Subcutaneous adipose tissue (tissue), 4 donors: Measurements from ENCODE around the gene NFATC1. TPM values are rescaled to one million over a fixed set of nuclear protein-coding genes. Genes with fewer than 3 reads are reported as not detected.

Experiments
- total RNA-seq, 4 donors: library from RNA; depleted of rRNA; stranded (reverse); fragments of >200 nt; gene quantifications; one replicate each; pipeline ENCODE4 v1.1.0, GENCODE V29; 2016
- TF ChIP-seq, protein P1 (sequence below): fragments of 450-650 bp; IDR thresholded peaks from one replicate; pipeline ENCODE4 v1.5.1; 2016; ENCODE audit warnings: low read depth, mild to moderate bottlenecking, control low read depth, antibody characterized with exemption, moderate library complexity

Gene NFATC1
- total RNA-seq, 4 donors from 2014 or later: 9.8 to 17.2 (median 11.5) TPM

DNA sequence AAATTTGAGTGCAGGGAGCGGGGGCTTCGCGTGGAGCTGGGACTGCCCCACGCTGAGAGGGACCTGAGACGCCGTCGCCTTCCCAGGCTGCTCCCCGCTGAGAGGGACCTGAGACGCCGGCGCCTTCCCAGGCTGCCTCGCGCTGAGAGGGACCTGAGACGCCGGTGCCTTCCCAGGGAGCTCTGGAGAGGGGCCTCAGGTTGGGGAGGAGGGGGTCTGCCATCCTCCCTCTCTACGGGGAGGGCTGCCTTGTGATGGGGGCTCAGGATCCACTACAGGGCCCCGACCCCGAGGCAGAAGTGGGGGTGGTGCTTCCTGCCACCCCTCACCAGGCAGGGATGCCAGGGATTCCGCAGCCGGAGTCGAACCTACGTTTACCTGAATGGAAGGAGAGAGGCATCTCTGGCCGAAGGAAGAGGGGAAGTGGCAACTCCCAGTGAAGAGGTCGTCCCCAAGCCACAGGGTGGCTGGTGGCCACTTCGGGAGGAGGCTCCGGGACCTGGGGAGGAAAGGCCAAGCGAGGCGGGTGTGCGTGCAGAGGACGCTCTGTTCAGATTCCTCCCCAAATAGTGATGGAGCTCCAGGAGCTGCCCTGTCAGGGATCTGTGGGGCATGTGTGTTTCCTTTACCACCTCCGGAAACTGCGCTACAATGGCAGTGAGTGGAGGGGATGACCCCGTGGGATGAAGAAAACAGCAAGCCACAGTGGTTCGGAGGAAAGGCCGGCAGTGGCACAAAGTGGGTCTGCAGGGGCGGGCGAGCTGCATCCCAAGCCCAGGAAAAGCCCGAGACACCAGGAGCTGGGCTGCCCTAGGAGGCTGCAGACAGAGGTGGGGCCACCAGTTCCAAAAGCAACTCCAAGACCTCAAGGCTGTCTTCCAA, 175.7 kb downstream of the NFATC1 start:
- TF ChIP-seq, protein P1, sequence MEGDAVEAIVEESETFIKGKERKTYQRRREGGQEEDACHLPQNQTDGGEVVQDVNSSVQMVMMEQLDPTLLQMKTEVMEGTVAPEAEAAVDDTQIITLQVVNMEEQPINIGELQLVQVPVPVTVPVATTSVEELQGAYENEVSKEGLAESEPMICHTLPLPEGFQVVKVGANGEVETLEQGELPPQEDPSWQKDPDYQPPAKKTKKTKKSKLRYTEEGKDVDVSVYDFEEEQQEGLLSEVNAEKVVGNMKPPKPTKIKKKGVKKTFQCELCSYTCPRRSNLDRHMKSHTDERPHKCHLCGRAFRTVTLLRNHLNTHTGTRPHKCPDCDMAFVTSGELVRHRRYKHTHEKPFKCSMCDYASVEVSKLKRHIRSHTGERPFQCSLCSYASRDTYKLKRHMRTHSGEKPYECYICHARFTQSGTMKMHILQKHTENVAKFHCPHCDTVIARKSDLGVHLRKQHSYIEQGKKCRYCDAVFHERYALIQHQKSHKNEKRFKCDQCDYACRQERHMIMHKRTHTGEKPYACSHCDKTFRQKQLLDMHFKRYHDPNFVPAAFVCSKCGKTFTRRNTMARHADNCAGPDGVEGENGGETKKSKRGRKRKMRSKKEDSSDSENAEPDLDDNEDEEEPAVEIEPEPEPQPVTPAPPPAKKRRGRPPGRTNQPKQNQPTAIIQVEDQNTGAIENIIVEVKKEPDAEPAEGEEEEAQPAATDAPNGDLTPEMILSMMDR: no peak

DNA sequence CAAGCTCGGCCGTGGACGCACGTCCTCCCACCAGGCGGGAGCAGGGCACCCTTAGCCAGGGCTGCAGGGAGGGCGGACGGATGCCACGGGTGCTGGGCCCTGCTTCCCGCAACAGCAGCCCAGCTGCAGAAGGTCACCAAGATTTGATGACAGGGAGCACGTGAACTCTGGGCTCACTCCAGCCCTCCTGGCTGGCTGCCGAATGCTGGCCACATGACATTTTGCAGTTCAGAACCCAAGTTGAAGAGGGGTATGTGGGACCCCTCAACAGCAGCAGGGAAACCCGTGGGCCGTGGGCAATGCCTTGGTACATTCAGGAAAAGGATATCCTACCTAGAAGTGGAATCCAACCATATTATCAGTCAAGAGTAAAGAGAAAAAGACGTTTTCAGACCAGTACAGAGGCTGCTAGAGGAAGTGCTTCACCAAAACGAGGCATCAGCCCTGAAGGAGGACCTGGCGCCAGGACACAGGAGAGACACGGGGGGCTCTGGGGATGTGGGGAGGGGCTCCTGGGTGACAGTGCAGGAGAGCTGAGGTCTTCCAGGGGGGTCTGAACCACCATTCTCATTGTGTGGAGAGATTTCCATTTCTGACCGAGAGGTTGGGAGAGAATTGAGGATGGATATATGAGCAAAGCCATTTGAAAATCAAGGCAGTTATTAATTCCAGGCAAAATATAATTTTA, 176.5 kb downstream of the NFATC1 start:
- TF ChIP-seq, protein P1: no peak

DNA sequence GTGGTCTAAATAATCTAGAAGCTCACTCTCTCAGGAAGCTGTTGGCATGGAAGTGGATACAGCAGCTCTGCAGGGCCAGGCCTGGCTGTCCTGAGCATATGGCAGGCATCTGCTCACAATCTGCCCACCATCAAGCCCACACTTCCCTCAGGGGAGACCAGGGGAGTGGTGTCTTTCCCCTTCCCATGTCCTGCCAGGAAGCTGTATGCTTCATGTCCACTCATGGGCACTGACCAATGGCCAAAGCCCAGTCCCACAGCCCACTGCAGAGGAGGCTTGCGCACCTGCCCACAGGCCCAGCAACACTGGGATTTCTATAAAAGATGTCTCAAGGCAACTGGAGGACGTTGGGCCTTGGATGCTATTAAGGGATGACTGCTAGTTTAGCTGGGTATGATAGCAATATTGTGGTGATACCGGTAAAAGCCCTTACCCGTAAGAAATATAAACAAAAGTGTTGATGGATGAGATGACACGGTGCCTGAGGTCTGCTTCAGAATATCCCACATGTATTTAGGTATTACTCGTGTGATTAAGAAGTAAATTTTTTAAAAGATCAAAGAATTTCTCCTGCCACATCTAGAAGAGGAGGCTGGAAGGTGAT, 177.2 kb downstream of the NFATC1 start:
- TF ChIP-seq, protein P1: no peak

DNA sequence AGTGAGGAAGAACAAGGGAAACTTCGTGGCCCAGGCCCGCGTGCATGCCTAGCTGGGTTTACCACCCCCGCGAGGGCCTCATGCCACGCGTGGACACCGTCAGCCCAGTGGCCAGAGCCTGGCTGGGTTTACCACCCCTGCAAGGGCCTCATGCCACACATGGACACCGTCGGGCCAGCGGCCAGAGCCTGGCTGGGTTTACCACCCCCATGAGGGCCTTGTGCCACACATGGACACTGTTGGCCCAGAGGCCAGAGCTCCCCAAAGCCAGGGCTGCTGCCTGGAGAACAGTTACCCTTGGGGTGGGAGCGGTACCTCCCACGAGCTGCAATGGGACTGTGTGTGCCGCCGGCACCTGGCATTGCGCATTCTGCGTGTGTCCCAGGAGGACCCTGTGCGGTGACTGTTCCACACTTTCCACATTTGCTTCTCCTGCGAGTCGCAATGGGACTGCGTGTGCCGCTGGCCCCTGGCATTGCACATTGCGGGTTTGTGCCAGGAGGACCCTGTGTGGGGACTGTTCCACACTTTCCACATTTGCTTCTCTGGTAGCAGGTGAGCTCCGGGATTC, 178.3 kb downstream of the NFATC1 start:
- TF ChIP-seq, protein P1: no peak

DNA sequence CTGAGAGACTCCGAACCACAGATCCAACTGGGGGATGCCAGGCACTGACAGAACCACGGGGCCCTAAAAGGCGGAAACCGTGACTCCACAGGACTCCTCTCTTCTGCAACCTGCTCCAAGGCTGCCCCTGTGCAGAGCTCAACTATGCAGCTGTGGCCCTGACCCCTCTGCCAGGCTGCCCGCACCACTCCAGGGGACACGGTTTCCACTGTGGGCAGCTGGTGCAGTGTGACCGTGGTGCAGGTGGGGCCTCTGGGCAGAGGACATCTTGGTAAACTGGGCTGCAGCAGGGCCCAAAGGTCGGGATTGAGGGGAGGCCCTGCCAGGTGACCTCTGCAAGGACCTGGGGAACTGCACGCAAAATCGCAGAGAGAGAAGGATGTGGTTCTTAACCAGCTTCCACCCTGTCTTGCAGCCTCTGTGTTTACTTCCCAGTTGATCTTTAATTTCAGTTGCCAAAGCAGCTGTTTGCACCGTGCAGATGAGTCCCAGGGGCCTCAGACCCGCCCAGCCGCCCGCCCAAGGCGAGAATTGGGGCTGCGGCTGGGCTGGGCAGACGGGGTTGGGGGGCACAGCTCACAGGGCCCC, 179.3 kb downstream of the NFATC1 start:
- TF ChIP-seq, protein P1: no peak

DNA sequence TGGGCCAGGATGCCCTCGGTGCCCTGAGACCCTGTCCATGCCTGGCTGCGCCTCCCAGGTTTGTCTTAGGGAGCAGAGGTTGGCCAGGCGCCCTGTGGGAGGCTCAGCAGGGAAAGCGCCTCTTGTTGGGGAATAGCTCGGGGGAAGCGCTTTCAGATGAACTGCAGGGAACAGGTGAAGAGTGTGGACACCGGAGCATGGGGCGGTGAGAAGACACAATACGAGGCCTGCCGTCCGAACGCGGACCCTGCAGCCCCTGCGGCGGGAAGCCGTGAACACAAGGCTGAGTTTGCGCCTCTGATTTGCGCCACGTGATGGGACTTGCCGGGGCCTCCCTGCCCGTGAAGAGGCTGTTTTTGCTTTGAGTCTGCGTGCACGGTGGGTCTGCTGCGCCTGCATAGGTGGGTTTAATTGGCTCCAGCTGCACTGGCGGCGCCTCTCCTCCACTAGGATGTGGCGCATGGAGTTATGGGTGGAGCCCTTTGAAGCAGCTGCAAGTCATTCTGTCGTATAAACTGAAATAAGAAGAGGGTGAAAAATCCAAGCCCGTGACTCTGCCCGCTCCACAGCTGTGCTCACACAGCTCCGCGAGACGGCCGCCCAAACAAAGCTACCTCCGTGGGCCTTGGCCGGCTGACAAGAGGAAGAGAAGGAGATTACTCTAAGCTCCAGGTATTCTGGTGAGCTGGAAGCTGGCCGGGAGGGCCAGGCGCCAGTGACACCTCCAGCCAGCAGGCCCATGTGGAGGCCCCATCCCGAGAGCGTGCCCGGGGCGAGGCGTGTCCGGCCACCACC, 180.4 kb downstream of the NFATC1 start:
- TF ChIP-seq, protein P1: no peak
